ENCODE results near the gene IFITM2.
"Not testable (repeated sequence)": the region's sequence is repeated elsewhere in the genome, so short reads cannot be mapped to it uniquely, and the experiment has no call there.

The IFITM2 gene

GRCh38 chr11:293852-294661 lies 13.6 kb upstream of the IFITM2 start:
- no peak for DNase-seq

DNA sequence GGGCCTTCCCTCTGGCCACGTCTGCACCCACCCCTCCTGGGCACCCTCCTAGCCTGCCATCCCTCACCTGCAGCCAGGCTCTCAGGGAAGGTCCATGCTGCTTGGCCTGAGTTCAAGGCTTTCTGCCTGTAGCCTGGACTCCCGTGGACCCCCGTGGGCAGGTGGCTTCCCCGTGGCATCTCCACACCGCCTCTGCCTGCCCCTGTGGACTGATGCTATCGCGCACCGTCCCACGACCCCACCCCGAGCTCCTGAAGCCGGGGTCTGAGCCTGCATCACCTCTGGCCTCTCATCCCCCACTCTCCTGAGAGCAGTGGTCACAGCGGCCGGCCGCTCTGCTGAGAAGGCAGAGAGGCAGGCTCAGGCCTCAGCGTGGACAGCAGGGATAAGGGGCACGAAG lies 12.8 kb upstream of the IFITM2 start:
- DNase-seq = no peak

DNA sequence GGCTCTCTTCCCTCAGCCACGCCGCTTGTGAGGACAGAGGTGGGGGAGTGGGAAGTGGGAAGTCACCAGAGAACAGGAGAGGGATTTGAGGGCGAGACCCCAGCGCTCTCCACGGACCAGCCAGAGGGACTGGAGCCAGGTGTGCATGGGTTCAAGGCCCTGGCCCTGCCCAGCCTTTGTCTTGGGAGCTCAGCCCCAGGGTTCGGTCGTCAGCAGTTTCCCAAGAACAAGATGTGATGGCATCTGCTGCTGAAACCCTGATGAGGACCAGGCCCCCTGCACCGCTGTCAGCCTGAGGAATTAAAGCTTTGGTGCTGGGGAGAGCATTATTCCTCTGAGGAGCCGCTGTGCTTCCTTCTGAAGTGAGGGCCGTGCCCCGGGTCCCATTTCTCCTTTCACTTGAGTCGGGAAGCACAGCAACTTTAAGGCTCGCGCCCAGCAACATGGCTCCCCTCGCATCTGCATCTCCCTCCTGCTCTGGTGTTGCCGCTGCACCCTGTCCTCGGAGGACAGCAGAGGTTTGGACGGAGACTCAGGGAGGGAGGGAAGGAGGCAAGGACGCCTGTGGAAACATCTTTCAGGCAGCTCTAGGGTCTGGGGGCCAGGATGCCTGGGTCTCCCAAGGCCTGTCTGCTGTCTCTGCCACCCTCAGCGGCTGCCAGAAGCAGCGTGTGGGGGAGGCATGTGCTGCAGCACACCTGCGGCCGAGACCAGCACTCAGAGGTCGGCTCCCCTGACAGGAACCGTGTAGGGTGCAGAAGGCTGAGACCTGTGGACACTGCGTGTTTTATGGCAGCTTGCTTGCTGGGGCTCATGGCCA lies 12.1 kb upstream of the IFITM2 start:
- no peak for DNase-seq

DNA sequence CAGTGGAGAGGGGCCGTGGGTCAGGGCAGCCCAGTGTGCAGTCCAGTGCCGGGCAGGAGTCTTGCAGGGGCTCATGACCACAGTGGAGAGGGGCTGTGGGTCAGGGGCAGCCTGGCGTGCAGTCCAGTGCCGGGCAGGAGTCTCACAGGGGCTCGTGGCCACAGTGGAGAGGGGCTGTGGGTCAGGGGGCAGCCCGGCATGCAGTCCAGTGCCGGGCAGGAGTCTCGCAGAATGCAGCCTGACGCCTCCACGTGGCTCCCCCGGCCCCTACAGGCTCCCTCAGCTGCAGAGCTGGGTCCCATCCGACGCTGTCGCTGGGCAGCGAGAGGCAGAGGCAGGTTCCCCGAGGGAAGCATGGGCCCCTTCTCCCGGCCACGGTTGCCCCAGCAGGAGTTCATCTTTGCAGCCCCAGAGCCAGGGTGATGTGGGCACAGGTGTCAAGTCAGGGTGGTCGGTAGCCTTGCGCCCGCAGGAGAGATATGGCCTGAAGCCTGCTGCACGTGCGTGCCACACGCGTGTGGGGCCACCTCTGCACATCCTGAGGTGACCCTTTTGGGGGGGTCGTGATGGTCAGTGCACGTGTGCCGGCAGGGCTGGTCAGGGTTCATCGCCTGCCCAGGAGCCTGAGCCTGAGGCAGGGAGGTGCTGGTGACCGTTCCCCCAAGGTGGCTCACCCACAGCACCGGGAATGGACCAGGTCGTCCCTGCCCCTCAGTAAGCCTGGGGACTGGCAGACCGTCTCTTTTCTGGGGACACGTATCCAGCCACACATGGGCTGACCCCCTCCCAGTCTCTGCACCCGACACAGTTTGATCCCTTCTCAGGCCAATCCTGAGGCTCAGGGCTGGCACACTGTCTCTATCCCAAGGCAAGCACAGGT lies 11.2 kb upstream of the IFITM2 start:
- DNase-seq = no peak

GRCh38 chr11:297051-297585 lies 10.5 kb upstream of the IFITM2 start:
- no peak for DNase-seq

- no peak for DNase-seq
Measured at GRCh38 chr11:297586-298405, 9.8 kb upstream of the IFITM2 start.

DNA sequence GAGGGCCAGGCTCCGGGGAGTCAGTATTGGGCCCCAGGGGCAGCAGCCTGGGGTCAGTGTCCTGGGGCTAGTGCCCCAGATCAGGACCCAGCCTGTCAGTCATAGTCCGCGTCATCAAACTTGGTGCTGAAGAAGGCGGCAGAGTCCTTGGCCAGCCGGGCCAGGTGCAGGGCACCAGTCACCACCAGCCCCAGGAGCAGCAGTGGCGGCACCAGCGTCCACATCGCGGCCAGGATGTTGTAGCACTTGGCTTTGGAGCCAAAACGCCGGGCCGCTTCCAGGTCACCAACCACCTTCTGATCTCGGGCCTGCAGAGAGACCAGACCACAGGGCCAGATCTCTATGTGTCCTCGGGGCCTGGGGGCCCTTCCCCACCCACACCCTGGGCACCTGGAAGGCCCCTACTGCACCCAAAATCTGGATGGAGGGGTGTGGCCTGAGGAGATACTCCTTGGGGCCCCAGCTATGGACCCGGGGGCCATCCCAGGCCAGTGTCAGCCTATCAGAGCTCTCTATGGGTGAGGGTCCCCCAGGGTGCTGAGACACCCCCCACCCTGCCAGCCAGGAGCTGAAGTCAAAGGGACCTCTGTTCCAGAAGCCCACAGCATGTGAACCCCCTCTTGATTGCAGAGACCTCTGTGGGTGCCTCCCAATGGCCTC lies 9.1 kb upstream of the IFITM2 start:
- DNase-seq = no peak

GRCh38 chr11:299081-299891 lies 8.3 kb upstream of the IFITM2 start, which contains the start of gene IFITM5:
TSS of gene IFITM5 (minus strand) at chr11:299526. CDS start at chr11:299490, 36 bp downstream.
- no peak for DNase-seq

- DNase-seq = no peak
Measured at GRCh38 chr11:299951-300735, 7.5 kb upstream of the IFITM2 start.

DNA sequence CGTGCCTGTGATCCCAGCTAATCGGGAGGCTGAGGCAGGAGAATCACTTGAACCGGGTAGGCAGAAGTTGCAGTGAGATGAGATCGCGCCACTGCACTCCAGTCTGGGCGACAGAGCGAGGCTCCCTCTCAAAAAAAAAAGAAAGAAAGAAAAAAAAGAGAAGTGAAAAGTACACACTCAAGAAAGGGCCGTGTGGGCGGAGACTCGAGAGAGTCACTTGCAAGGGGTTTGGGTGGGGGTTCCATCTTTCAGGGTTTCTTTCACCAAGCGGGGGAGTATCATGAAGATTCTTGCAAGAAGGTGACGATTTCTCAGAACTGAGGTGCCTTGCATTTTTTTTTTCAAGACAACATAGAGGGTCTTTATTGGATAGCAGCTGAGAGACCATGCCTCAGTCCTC lies 4.3 kb upstream of the IFITM2 start:
- no peak for DNase-seq

GRCh38 chr11:304061-304506 lies 3.5 kb upstream of the IFITM2 start:
- DNase-seq = no peak

DNA sequence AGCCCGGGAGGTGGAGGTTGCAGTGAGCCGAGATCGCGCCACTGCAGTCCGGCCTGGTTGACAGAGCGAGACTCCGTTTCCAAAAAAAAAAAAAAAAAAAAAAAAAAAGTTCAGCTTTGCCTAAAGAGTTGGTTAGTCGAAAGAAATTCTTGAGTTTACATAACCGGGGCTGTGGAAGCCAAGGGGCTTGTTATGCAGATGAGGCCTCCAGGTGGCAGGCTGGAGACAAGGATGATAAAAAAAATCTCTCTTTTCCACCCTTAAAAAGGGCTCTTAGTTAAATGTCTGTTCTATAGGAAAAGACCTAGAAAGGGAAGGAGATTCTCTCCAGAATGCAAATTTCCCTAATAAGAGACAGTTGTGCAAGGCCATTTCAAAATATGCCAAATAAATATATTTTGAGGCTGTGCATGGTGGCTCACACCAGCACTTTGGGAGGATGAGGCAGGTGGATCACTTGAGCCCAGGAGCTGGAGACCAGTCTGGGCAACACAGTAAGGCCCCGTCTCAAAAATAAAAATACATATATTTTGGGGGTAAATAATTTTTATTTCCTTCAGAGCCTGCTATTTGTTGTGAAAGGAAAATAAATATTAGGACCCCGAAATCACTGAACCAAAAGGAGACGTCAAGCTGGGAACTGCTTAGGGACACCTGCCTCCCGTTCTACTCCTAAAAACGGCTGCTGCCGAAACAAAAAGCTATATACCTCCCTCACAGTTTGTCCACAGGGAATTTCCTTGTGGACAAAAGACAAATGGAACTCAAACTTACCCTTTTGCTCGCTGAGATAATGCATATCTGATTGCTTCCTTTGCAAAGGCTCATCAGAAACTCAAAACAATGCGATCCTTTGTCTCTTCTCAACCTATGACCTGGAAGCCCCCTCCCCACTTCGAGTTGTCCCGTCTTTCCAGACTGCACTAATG lies 2.4 kb upstream of the IFITM2 start:
- no peak for DNase-seq

DNA sequence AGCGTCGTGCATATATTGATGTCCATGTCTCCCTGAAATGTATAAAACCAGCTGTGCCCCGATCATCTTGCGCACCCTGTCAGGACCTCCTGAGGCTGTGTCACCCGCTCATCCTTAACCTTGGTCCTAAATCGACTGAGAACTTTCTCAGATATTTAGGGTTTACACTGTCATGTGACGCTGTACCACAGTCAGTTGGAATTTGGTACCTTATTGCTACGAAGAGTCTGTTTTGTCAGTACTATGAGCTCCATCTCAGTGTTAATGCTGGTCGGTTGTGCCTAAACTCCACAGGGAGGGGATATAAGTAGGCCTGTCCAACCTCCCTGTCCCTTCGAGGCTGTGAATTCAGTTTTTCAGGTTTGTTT lies 1.8 kb upstream of the IFITM2 start:
- no peak for DNase-seq

DNA sequence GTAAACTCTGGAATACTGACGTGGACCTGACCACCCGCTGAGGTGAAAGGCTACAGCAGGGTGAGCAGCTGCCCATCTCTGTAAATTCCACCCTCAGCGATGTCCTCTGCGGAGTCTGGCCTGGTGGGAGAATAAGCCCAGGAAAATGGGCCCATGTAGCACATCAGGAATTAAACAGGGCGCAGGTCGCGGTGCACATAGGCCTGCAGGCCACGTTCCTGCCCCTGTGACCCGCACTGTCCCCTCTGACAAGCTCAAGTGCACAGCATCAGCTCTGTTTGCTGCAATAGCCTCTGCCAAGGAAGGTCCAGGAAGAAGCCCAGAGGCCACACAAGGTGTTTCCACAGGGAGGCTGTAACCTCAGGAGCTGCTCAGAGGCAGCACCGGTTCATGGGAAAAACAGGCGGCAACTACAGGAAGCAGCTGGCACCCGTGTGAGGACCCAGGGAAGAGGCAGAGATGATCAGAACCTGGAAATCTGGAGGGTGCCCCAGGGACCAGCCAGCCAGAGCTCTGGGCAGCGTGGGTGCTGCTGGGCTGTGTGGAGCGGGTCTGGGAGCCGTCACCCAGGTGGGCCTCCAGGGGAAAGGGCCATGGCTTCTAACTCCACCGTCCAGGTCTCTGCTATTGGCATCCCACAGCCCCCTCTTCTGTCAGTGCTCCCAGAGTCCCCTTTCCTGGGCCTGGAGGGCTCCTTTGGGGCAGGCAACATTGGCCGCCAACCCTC lies 808 bp upstream of the IFITM2 start:
- DNase-seq = no peak

GRCh38 chr11:308740-309665 lies 1.4 kb downstream of the IFITM2 start:
- not testable (repeated sequence) for DNase-seq

- not testable (repeated sequence) for DNase-seq
Measured at GRCh38 chr11:309979-310572, 2.5 kb downstream of the IFITM2 start.

Data from cerebellar nuclear complex (tissue), 1 donor.